GM15510 (cell line): ENCODE measurements around the gene FXYD6.

Experiments used
- POLR2A ChIP-seq: IDR thresholded peaks from 3 replicates; pipeline ENCODE4 v1.6.1; 2011; ENCODE audit warnings: borderline replicate concordance; ENCODE audit not compliant: insufficient read length; ENCODE audit errors: extremely low read depth

FXYD6 gene

DNA sequence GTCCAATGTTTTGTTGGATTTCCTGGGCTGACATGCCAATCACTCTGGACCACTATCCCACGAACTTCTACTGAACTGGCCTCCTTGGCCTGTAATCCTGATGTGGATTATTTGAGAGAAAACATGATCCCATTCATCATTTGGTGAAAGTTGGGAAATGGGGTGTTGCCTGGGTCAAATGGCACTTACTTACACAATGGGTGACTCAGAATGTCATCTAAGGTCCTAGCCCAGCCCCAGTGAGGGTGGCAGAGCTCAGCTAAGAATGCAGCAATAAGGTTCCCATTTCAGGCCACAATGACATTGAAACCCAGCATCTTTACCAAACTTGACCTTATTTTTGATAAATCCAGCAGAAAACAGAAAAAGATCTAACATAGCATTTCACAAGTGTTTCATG is 71.4 kb downstream of the FXYD6 start:
- TF ChIP-seq POLR2A, result no peak

DNA sequence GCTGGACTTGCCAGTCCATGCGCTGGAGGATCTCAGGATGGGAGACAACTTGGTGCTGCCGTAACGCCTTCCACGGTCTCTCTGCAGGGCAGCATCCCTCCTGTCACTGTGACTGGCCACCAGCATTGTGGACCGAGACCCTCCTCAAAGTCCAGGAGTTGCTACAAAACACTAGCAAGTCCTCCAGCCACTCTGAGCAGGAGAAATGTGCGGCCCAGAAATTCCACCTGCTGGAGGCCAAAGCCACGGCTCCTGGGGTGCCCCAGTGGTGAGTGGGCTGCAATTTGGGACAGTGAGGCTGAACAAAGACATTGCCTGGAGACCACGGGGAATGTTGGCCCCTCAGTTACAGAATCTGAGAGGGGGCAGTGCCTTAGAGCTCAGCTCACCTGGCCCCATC is 72.6 kb downstream of the FXYD6 start:
- TF ChIP-seq POLR2A, result no peak

DNA sequence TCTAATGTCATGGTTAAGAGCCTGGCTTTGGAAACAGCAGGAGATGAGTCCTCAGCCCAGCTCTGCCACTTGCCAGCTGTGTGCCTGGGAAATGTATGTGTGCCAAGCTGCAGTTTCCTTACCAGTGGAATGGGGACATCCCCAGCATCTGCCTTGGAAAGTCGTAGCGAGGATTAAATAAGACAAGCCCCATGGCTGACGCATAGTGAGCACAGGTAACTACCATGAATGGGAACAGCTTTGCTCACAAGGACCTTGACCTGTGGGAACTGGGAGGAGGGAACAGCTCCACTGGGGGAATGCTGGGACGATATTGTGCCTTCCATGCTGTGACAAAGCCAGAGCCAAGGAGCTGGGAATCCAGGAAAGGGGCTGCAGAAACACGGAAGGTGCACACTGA is 76.8 kb downstream of the FXYD6 start:
- TF ChIP-seq POLR2A, result no peak

DNA sequence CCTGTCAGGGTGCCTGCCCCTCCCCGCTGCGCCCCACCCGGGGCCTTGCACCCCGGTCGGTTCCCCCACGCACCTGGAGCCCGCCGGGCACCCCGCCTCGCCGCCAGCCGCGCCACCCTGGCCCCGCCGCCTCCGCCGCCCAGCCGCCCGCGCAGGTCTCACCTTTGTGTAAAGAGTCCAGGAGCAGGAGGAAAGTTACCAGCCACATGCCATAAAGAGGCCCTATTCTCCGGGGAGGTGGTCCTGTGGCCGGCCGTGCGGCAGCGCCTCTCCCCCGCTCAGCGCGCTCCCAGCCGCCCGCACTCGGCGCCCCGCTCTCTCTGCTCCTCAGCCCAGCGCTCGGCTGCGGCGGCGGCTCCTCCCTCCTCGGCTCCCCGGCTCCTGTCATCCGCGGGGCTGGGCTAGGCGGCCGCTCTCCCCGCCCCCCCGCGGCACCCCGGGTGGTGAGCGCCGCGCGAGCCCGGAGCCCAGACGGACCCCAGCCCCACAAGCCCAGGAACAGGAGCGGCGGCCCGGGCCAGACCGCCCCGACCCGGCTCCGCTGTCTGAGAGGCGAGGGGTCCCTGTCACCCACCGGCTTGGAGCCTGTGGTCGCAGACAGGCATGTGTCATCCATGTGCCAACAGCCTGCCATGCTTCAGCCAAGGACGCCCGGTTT is 79.5 kb downstream of the FXYD6 start, which contains the start of gene DSCAML1:
DSCAML1 (minus strand) TSS at position 345 of the 658 bp plus-strand sequence; CDS start at position 208, 137 bp downstream.
- TF ChIP-seq POLR2A, result no peak

DNA sequence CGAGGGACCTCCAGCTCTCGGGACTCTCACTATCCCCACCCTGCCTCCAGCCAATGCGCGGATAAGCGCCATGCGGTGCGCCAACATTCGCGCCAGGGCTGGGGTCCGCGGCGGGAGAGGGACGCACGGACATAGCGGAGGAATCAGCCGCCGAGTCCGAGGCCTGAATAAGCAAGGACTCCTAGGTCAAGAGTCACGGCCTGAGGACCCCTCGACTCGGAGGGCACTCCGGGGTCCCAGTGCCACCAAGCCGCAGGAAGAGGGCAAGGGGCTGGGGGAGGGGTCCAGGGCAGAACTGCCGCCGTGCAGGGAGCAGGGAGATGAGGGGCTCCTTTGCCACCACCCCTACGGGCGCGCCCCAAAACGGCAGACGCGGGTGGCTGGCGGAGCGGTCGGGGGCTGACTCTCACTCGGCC is 80.0 kb downstream of the FXYD6 start:
- TF ChIP-seq POLR2A, result no peak

DNA sequence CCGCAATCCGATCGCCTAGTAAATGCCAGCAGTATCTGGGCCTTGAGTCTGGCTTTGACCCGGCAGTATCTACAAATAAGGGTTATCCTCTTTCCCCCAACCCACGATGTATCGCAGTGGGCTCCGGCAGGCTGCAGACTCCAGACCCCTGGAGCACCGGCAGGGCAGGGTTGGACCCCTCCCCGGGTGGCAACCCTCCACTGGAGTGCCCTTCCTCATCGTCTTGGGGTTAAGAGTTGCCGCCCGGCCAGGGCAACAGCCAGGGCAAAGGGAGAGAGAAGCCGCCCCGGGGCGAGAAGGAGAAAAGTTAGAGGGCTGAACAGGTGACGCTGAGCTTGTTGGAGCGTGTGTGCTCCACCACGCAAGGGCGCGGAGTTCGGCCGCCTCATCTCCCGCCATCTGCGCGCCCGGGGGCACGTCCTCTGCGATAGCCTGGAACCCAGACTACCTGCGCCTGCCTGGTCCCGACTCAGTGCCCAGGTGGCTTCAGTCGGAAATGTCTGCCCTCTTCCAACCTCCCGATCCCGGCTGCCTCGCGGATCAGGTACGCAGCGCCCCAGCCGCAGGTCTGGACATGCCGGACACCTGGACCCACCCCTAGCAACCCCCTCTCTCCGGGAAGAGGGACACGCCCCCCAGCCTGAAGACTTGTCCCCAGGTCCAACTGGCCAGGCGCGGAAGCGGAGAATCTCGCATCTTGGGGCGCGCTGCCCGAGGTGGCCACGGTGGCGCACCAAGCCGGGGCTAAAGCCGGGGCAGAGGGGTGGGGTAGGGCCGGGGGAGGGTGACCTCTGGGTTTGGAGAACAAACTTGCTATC is 80.6 kb downstream of the FXYD6 start:
- no peak for TF ChIP-seq POLR2A

DNA sequence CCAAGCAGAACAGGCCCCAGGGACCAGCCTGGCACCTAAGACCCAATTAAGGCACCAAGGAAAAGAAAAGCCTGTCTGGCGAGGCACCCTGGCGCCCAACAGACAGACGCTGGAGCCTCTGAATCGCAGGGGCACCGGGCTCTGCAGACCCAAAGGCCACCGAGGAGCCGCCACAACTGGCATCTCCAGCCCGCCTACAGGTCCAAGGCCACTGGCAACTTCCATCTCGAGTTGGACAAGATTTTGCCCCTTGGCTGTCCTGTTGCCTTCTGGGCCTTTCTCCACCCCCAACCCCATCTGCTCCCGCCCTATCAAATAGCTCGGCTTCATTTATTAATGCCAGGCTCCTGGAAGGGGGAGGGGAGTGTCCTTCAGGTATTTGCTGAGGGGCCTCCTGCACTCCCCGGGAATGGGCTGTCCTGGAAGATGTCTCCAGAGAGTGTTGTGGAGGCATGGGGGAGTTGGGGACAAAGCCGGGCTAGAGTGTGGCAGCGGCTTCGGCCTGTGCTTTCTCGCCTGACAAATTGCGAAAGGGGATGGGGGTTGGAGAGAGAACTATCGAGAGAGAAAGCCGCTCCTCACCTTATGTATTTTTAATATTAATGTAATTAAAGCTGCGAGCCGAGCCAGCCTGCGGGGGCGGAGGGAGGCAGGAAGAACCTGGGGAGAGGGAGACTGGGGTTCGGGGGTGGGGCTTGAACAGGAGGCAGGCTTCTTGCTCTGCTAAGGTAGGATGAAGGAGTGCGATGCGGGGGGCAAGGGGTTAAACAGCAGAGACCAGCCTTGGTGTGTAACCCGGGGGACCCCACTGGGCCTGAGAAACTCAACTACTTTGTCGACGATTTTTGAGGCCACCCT is 81.5 kb downstream of the FXYD6 start:
- no peak for TF ChIP-seq POLR2A

DNA sequence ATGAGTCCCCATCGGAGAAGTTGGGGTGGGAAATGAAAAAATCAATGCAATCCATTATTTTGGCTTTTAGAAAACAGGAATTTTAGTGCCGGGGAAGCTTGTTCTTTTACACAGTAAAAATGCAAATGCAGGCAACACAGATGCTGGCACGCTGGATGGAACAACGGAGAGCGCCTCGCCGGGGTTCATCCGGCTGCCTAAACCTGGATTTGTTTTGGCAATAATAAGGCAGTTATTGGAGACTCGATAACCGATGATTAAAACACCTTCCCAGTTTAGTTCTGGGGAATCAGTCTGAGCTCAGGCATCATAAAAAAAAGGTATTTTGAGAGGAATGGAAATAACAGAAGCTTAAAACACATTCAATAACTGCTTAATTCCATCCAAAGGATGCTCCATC is 82.3 kb downstream of the FXYD6 start:
- no peak for TF ChIP-seq POLR2A

DNA sequence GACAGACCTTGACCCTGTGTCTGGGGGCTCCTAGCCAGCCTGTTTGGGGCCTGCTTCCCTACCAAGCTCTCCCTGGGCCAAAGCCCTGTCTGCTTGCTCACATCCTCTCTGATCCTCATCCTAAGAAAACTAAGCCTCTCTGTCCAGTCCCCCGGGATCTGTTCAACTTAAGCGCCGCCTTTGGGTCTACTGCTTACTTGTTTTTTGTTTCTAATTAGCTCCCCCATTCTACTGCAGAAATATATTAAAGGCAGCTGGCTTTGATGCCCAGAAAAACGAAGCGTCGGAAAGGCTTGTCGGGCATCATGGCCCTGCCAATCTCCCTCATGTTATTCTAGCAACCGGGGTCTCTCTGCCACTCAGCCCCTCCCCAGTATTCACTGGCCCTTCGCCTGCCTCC is 82.9 kb downstream of the FXYD6 start:
- TF ChIP-seq POLR2A, result no peak

DNA sequence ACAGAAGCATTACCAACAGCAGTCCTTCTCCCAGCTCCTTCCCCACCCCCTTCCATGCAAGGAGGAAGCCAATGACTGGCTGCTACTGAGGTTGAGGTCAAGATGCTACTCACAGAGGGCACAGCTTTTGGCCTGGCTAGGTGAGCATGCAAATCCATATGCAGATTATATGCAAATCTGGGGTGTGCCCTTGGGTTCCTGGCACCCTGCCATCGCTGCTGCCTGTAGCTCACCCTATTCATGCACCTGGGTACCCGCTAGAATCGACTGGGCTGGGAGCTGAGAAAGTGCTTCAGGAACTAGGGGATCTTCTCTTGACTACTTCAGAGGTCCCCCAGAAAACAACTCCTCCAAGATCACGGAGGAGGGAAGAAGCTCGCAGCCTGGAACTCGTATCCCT is 83.5 kb downstream of the FXYD6 start:
- TF ChIP-seq POLR2A, result no peak

DNA sequence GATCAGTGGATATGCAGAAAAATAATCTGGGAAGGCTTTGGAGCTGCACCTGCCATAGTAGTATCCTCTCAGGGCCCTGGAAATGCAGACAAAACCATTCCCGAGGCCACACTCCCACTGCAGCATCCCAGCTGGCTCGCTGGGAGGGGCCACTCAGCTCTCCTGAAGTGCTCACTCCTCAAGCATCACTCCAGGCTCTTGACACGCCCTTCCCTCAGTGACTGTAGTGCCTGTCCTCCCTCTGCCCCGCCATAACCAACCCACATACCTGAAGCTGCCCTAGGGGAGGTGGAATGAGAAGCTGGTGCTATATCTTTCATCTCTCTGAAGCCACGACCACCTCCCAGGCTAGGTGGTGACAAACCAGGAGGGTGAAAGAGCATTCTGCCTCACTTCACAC is 84.2 kb downstream of the FXYD6 start:
- TF ChIP-seq POLR2A, result no peak

DNA sequence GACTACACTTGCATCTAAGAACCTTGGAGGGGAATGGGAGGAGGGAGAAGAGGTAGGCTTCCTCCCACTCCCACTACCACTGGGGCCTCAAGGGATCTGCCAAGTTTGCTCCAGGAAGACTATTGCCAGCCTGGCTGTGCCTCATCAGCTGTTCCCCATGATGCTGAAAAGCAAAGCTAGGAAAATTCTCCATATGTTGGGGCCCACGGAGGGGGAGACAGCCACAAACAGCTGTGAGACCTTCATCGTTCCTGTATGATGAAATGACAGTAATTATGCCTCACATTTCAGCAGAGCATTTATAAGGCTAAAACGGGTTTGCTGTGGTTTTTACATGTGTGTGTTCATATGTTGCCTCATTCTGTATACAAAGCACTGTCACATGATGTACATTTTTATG is 86.2 kb downstream of the FXYD6 start:
- TF ChIP-seq POLR2A, result no peak

DNA sequence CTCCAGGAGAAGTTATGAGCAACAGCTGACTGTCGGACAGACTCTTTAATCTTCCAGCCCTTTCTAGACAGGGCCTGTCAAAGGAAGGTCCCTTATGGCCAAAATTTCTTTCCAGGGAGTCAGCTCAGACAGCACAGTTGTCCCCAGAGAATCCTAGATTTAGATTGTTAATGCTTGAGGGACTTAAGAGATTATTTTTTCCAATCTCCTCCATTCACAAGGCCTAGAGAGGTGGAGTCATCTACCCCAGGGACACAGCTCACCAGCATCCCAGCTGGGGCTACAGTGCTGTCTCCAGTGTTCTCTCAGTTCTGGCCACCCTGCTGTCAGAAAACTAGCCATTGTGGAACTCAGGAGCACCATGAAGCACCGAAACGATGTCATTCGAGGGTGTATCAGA is 87.2 kb downstream of the FXYD6 start:
- TF ChIP-seq POLR2A, result no peak
